Lower lobe of right lung (tissue), 2 donors: ENCODE measurements around the gene CDADC1. TPM values are rescaled to one million over a fixed set of nuclear protein-coding genes. Genes with fewer than 3 reads are reported as not detected.
"Not testable (repeated sequence)": the region's sequence is repeated elsewhere in the genome, so short reads cannot be mapped to it uniquely, and the experiment has no call there.

Experiments used
- ATAC-seq, 2 donors: fragments of 200-7000 bp; cut with Tn5 transposase; one replicate each; pipeline ENCODE4 v1.9.1; 2020 to 2022; ENCODE audit warnings: mild to moderate bottlenecking in 2 of 2, moderate library complexity in 2 of 2
- DNase-seq: peaks from one replicate; pipeline ENCODE4 v3.0.0-alpha.2; 2020
- H3K27ac ChIP-seq: fragments of 200-600 bp; one replicate; pipeline ENCODE4 v1.8.0; 2022
- H3K27me3 ChIP-seq: fragments of 200-600 bp; one replicate; pipeline ENCODE4 v1.8.0; 2022; ENCODE audit warnings: low read depth
- H3K36me3 ChIP-seq: fragments of 200-600 bp; one replicate; pipeline ENCODE4 v1.8.0; 2022; ENCODE audit warnings: mild to moderate bottlenecking
- H3K4me1 ChIP-seq: fragments of 200-600 bp; one replicate; pipeline ENCODE4 v1.8.0; 2022
- H3K4me3 ChIP-seq: fragments of 200-600 bp; one replicate; pipeline ENCODE4 v1.8.0; 2022; ENCODE audit warnings: mild to moderate bottlenecking
- H3K9me3 ChIP-seq: fragments of 200-600 bp; one replicate; pipeline ENCODE4 v1.8.0; 2022
- intact Hi-C: fragments of 100-400 bp; cut with DNase I; formaldehyde crosslinking; loops from one replicate; pipeline ENCODE4 v1.11.0; 2022
- total RNA-seq: library from RNA; stranded (reverse); fragmentation: NEBNext Ultra II Directional; extraction: Animal tissue kit (Norgen Biotek cat#: 25700); gene quantifications from one replicate; pipeline ENCODE4 v1.2.1, GENCODE V29; 2021
- TF ChIP-seq, protein P1 (sequence below): fragments of 200-600 bp; IDR thresholded peaks from one replicate; pipeline ENCODE4 v1.8.0; 2022; ENCODE audit warnings: antibody characterized with exemption, mild to moderate bottlenecking
- donor health status: DM: no; HTN: yes; CAD: no; lungs with severe emphysema.

Gene CDADC1
- total RNA-seq, 1 donor from 2014 or later, result 7.9 TPM

DNA sequence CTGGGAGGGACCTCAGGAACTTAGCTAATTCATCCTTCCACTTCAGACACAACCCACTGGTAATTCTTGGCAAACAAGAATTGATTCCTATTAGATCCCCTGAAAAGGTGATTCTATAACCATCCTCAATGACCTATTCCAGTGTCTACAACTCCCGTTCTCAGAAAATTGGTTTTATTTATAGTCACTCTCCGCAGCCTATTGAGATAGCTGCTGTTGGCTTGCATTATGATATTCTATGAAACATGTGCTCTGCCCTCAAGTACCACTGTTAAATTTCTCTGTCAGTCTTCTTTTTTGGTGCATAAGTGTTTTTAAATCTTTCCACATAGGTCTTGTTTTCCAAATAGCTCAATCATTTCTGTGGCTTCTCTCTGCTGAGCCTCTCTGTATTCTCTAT, 75.0 kb downstream of the CDADC1 start:
- H3K4me1 ChIP-seq, result no peaks in the 10 kb centered on the region
- TF ChIP-seq, protein P1, sequence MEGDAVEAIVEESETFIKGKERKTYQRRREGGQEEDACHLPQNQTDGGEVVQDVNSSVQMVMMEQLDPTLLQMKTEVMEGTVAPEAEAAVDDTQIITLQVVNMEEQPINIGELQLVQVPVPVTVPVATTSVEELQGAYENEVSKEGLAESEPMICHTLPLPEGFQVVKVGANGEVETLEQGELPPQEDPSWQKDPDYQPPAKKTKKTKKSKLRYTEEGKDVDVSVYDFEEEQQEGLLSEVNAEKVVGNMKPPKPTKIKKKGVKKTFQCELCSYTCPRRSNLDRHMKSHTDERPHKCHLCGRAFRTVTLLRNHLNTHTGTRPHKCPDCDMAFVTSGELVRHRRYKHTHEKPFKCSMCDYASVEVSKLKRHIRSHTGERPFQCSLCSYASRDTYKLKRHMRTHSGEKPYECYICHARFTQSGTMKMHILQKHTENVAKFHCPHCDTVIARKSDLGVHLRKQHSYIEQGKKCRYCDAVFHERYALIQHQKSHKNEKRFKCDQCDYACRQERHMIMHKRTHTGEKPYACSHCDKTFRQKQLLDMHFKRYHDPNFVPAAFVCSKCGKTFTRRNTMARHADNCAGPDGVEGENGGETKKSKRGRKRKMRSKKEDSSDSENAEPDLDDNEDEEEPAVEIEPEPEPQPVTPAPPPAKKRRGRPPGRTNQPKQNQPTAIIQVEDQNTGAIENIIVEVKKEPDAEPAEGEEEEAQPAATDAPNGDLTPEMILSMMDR, result no peak
- no peaks in the 10 kb centered on the region for H3K27me3 ChIP-seq
- no peak overlapping the region for H3K27ac ChIP-seq
- no peak for DNase-seq
- H3K4me3 ChIP-seq, result no peak overlapping the region
- intact Hi-C loops, result no loop called here
- no peak for ATAC-seq
- no peaks in the 10 kb centered on the region for H3K9me3 ChIP-seq
- H3K36me3 ChIP-seq, result no peaks in the 10 kb centered on the region

DNA sequence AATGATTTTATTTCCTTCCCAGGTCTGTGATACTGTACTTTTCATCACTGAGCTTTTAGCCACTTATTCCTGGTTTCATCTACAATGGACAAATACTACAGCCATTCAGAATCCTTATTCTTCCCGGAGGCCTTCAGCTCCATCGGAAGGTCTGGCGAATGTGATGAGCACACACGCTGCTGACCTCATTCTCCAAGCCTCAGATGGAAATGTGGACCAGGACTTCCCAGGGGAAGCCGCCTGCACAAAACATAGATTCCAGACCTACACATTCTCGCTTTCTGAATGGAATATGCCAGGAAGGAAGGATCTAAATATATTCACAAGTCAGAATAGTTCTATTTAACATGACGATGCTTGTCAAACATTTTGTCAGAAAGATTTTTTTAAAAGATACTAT, 75.6 kb downstream of the CDADC1 start:
- Histone ChIP-seq H3K27ac (no peak overlapping the region), H3K27me3 (no peaks in the 10 kb centered on the region), H3K9me3 (no peaks in the 10 kb centered on the region), H3K4me3 (no peak overlapping the region), H3K36me3 (no peaks in the 10 kb centered on the region), H3K4me1 (no peaks in the 10 kb centered on the region)
- no peak for DNase-seq
- intact Hi-C loops, result no loop called here
- no peak for ATAC-seq
- TF ChIP-seq, protein P1, result no peak

- H3K27ac ChIP-seq, result no peak overlapping the region
- ATAC-seq, result no peak
Measured at GRCh38 chr13:49326222-49326917, 78.6 kb downstream of the CDADC1 start.

DNA sequence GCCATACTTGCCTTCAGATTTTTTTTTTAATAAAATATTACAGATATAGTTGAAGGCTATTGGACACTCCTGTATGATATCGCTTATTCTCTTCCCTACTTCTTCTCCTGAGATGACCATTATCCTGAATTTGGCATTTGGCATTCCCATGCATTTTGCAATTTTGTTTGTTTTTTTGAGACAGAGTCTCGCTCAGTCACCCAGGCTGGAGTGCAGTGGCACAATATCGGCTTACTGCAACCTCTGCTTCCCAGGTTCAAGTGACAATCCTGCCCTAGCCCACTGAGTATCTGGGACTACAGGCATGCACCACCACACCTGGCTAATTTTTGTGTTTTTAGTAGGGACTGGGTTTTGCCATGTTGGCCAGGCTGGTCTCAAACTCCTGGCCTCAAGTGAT, 79.4 kb downstream of the CDADC1 start:
- H3K27me3 ChIP-seq, H3K9me3 ChIP-seq, intact Hi-C loops, ATAC-seq, H3K36me3 ChIP-seq, H3K27ac ChIP-seq, DNase-seq, H3K4me1 ChIP-seq, H3K4me3 ChIP-seq: not testable (repeated sequence)

More at GRCh38 chr13:49326222-49326917, 78.6 kb downstream of the CDADC1 start:
- no peaks in the 10 kb centered on the region for H3K36me3 ChIP-seq
- H3K9me3 ChIP-seq, result no peaks in the 10 kb centered on the region
- no peaks in the 10 kb centered on the region for H3K4me1 ChIP-seq
- no peak overlapping the region for H3K4me3 ChIP-seq
- H3K27me3 ChIP-seq, result no peaks in the 10 kb centered on the region
- TF ChIP-seq, protein P1, result no peak
- intact Hi-C loops, result no loop called here
- no peak for DNase-seq

DNA sequence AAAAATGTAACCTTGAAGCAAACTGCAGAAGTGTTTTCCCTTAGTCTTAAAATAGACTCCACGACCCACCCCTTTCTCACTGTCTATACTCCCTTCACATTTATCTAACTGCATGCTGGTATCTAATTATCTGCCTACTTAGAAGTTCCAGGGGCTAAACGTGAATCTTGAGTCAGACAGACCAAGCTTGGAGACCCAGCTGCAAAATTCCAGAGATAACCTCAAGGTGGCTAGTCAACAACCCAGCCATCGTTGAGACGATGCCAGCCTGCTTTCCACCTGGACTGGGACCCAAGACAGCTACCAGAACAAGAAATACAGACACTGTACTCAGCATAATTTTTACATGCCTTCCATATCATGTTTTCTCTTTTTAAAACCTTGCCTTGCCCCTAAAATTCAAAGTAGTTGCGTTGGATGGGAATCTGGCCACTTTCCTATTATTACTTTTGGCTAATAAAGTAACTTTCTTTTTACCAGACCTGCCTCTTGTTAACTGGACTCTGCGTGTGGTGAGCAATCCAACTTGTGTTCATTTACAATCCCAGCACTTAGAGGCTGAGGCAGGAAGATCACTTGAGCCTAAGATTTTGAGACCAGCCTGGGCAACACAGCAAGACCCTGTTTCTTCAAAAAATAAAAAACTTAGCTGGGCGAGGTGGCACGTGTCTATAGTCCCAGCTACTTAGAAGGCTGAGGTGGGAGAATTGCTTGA, 82.3 kb downstream of the CDADC1 start:
- intact Hi-C loops, result no loop called here
- ATAC-seq, result no peak
- no peaks in the 10 kb centered on the region for H3K27me3 ChIP-seq
- TF ChIP-seq, protein P1, result no peak
- no peak overlapping the region for H3K4me3 ChIP-seq
- no peak for DNase-seq
- no peak overlapping the region for H3K27ac ChIP-seq
- H3K9me3 ChIP-seq, result no peaks in the 10 kb centered on the region
- H3K4me1 ChIP-seq, result no peaks in the 10 kb centered on the region
- peaks cover 8% of the 10 kb centered on the region for H3K36me3 ChIP-seq

- no peak overlapping the region for H3K4me3 ChIP-seq
- H3K4me1 ChIP-seq, result no peaks in the 10 kb centered on the region
- H3K27me3 ChIP-seq, result no peaks in the 10 kb centered on the region
- TF ChIP-seq, protein P1, result no peak
- DNase-seq (no peak), ATAC-seq (no peak)
- H3K27ac ChIP-seq, result no peak overlapping the region
- H3K9me3 ChIP-seq, result no peaks in the 10 kb centered on the region
- intact Hi-C loops, result no loop called here
- H3K36me3 ChIP-seq, result peaks cover 8% of the 10 kb centered on the region
Measured at GRCh38 chr13:49330546-49330864, 82.8 kb downstream of the CDADC1 start.
